ENCODE measurements around the gene PON2.

DNA sequence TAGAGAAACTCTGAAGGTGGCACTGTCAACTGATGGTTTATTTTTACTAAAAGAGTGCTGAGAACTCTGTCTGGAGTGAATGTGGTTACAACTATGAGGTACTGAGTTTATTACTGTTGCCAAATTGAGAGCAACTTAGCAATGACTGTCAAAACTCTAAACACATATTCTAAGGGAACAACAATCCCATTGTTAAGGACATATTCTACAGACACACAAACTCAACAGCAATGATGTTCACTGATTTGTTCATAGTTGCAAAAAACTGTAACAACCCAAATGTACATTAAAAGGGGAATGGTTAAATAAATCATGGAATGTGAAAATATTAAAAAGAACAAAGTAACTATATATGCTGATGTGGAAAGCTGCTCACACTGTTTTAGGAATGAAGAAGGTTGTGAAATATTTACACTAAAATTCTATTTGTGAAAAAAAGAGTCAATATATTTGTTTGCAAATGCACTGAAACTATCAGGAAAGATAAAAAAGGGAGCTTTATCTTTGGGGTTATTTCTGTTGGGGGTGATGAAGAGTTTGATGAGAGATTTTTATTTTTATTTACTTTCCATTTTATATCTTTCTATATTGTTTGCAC, 12.9 kb downstream of the PON2 start:
- TF ChIP-seq, protein P1, sequence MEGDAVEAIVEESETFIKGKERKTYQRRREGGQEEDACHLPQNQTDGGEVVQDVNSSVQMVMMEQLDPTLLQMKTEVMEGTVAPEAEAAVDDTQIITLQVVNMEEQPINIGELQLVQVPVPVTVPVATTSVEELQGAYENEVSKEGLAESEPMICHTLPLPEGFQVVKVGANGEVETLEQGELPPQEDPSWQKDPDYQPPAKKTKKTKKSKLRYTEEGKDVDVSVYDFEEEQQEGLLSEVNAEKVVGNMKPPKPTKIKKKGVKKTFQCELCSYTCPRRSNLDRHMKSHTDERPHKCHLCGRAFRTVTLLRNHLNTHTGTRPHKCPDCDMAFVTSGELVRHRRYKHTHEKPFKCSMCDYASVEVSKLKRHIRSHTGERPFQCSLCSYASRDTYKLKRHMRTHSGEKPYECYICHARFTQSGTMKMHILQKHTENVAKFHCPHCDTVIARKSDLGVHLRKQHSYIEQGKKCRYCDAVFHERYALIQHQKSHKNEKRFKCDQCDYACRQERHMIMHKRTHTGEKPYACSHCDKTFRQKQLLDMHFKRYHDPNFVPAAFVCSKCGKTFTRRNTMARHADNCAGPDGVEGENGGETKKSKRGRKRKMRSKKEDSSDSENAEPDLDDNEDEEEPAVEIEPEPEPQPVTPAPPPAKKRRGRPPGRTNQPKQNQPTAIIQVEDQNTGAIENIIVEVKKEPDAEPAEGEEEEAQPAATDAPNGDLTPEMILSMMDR (IDR thresholded peaks at IDR 0.05): no peak
- TF ChIP-seq ELF4 (CRISPR knock-in tag; IDR thresholded peaks at IDR 0.05; ENCODE audit: low read depth) (no peak), IRF2 (CRISPR knock-in tag; IDR thresholded peaks at IDR 0.05; ENCODE audit: borderline replicate concordance, low read depth) (no peak), CREB1 (CRISPR knock-in tag; IDR thresholded peaks at IDR 0.05) (no peak), NFYB (CRISPR knock-in tag; conservative IDR thresholded peaks at IDR 0.05; ENCODE audit: low read depth) (no peak), SMAD3 (CRISPR knock-in tag; IDR thresholded peaks at IDR 0.05; ENCODE audit: borderline replicate concordance) (no peak), CREM (CRISPR knock-in tag; IDR thresholded peaks at IDR 0.05) (no peak), FOXP1 (CRISPR knock-in tag; IDR thresholded peaks at IDR 0.05; ENCODE audit: borderline replicate concordance) (no peak), NR2C2 (CRISPR knock-in tag; IDR thresholded peaks at IDR 0.05) (no peak), SP1 (CRISPR knock-in tag; conservative IDR thresholded peaks at IDR 0.05) (no peak), FOXJ3 (CRISPR knock-in tag; IDR thresholded peaks at IDR 0.05; ENCODE audit: borderline replicate concordance) (no peak), TEAD4 (CRISPR knock-in tag; IDR thresholded peaks at IDR 0.05) (no peak)
- TF ChIP-seq, protein P2, sequence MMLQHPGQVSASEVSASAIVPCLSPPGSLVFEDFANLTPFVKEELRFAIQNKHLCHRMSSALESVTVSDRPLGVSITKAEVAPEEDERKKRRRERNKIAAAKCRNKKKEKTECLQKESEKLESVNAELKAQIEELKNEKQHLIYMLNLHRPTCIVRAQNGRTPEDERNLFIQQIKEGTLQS (CRISPR knock-in tag; conservative IDR thresholded peaks at IDR 0.05): no peak
- TF ChIP-seq, protein P3, sequence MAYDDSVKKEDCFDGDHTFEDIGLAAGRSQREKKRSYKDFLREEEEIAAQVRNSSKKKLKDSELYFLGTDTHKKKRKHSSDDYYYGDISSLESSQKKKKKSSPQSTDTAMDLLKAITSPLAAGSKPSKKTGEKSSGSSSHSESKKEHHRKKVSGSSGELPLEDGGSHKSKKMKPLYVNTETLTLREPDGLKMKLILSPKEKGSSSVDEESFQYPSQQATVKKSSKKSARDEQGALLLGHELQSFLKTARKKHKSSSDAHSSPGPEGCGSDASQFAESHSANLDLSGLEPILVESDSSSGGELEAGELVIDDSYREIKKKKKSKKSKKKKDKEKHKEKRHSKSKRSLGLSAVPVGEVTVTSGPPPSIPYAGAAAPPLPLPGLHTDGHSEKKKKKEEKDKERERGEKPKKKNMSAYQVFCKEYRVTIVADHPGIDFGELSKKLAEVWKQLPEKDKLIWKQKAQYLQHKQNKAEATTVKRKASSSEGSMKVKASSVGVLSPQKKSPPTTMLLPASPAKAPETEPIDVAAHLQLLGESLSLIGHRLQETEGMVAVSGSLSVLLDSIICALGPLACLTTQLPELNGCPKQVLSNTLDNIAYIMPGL (CRISPR knock-in tag; IDR thresholded peaks at IDR 0.05): no peak
